Fibroblast of the aortic adventitia (primary cell): Measurements from ENCODE around the gene PRSS8. TPM values are rescaled to one million over a fixed set of nuclear protein-coding genes. Genes with fewer than 3 reads are reported as not detected.
"Not testable (repeated sequence)": the region's sequence is repeated elsewhere in the genome, so short reads cannot be mapped to it uniquely, and the experiment has no call there.

Source experiments
- DNase-seq: peaks from one replicate; pipeline ENCODE4 v3.0.0-alpha.2; 2010; ENCODE audit warnings: low read depth
- H3K4me3 ChIP-seq: 2 replicates; pipeline ENCODE4 v1.5.1; 2011; ENCODE audit warnings: low read depth, mild to moderate bottlenecking, control low read depth, low read length, moderate library complexity
- CTCF ChIP-seq: IDR thresholded peaks from 2 replicates; pipeline ENCODE4 v1.5.1; 2011; ENCODE audit warnings: mild to moderate bottlenecking, low read length, control low read depth, inconsistent platforms; ENCODE audit not compliant: insufficient read depth
- total RNA-seq: library from RNA; depleted of rRNA; stranded (reverse); fragments of >200 nt; gene quantifications from 2 replicates; pipeline ENCODE4 v1.2.3, GENCODE V29; 2012; ENCODE audit warnings: low replicate concordance

PRSS8 gene
- total RNA-seq, 1 donor: not detected

DNA sequence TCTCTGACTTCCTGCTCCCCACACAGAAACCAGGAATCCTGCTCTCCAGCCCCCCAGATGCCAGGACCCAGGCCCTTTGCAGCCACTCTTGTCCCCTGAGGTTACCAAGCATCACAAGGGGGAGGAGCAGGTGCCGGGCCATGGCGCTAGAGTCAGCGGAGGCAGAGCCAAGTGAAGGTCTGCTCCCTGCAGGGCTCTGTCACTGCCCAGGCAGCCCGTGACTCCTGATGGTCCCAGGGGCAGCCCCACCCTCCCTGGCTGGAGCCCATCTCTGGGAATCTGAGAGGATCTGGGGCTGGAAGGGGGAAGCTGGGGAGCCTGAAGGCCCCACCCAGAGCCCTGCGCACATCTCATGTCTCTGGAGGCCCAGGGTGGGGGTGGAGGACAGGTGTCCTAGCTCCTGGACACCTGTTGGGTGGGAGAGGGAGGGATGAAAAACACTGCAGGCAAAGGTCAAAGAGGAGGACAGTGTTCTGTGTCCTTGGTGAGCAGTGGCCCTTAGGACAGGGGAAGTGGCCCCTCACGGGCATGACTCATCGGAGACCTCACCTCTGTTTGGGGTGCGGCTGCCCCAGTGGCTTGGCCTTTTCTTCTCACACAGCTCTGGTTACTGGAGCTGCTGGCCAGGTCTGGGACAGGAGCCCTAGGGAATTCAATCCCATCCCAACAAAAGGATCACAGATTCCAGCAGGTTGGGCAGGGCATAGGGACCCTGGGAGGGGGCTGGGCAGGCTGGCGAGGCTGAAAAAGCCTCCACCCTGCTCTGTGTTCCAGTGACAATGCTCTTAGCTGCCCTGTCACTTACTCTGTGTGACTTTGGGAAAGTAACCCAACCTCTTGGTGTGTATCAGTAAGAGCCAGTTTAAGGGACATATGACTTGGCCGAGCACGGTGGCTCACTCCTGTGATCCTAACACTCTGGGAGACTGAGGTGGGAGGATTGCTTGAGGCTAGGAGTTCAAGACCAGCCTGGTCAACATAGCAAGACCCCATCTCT, 14.7 kb upstream of the PRSS8 start, which contains the start of gene PRSS36:
Gene PRSS36 (minus strand): TSS at position 173 of the 997 bp plus-strand sequence. CDS start 31 bp downstream, at position 142.
- H3K4me3 ChIP-seq: no peak within 1 kb of the TSS
- no peak for DNase-seq
- no peak for TF ChIP-seq CTCF

GRCh38 chr16:31149332-31149731, 13.8 kb upstream of the PRSS8 start:
- no peak for DNase-seq
- no peak overlapping the region for H3K4me3 ChIP-seq
- no peak for TF ChIP-seq CTCF

GRCh38 chr16:31148896-31149295, 13.4 kb upstream of the PRSS8 start:
- TF ChIP-seq CTCF: no peak
- no peak for DNase-seq
- H3K4me3 ChIP-seq: no peak overlapping the region

- no peak for DNase-seq
- no peak overlapping the region for H3K4me3 ChIP-seq
- TF ChIP-seq CTCF: no peak
Measured at GRCh38 chr16:31148281-31148728, 12.8 kb upstream of the PRSS8 start.

- no peak overlapping the region for H3K4me3 ChIP-seq
- TF ChIP-seq CTCF: no peak
- no peak for DNase-seq
Measured at GRCh38 chr16:31147574-31147973, 12.0 kb upstream of the PRSS8 start.

- H3K4me3 ChIP-seq: no peak overlapping the region
- TF ChIP-seq CTCF: no peak
- DNase-seq: no peak
Measured at GRCh38 chr16:31145398-31145990, 10.0 kb upstream of the PRSS8 start.

- H3K4me3 ChIP-seq: not testable (repeated sequence)
- peak; percentile 23 for DNase-seq
Measured at GRCh38 chr16:31144418-31144817, 8.9 kb upstream of the PRSS8 start.
